Amygdala (tissue), 56 donors: ENCODE data around the gene SAPCD1.
A peak's percentile ranks its signal among the peaks of the same experiment; 100 is the strongest.
"Not testable (repeated sequence)": the region's sequence is repeated elsewhere in the genome, so short reads cannot be mapped to it uniquely, and the experiment has no call there.

Experiments
- DNase-seq, 56 donors: peaks; one replicate each; lab custom pipeline; 2025; lab: John Stamatoyannopoulos, UW

Gene SAPCD1

GRCh38 chr6:31794866-31795615 is 32.6 kb downstream of the SAPCD1 start:
- peak in 4 of 56 donors; percentile 58 to 63 (median 59) for DNase-seq

- DNase-seq, result peak in 54 of 56 donors; percentile 47 to 89 (median 80)
Observed at GRCh38 chr6:31795616-31796298, 33.3 kb downstream of the SAPCD1 start, which contains the start of gene VARS1. TSS of gene VARS1 (minus strand) at chr6:31795752. CDS start at chr6:31795217, 535 bp downstream.

GRCh38 chr6:31796993-31797385 is 34.5 kb downstream of the SAPCD1 start:
- no peak for DNase-seq

GRCh38 chr6:31797588-31797987 is 35.1 kb downstream of the SAPCD1 start:
- no peak for DNase-seq

GRCh38 chr6:31799781-31800180 is 37.3 kb downstream of the SAPCD1 start:
- DNase-seq, result no peak

GRCh38 chr6:31801031-31801927 is 38.8 kb downstream of the SAPCD1 start:
- DNase-seq, result not testable (repeated sequence)

GRCh38 chr6:31805939-31806469 is 43.5 kb downstream of the SAPCD1 start:
- no peak for DNase-seq

- peak; percentile 52 to 98 (median 94) for DNase-seq
Observed at GRCh38 chr6:31806470-31807272, 44.2 kb downstream of the SAPCD1 start, which contains the start of gene LSM2. TSS of gene LSM2 (minus strand) at chr6:31806966. CDS start at chr6:31806757, 209 bp downstream.

GRCh38 chr6:31808599-31808998 is 46.1 kb downstream of the SAPCD1 start:
- DNase-seq, result not testable (repeated sequence)

GRCh38 chr6:31811645-31812044 is 49.2 kb downstream of the SAPCD1 start:
- no peak for DNase-seq

GRCh38 chr6:31813465-31813849 is 51.0 kb downstream of the SAPCD1 start:
- DNase-seq, result no peak
